HCT116 (cell line): ENCODE measurements around the gene APOB.

Experiments
- ATF3 ChIP-seq: IDR thresholded peaks from 2 replicates; pipeline ENCODE4 v1.6.1; 2012
- CEBPB ChIP-seq: IDR thresholded peaks from 2 replicates; pipeline ENCODE4 v1.6.1; 2012; ENCODE audit warnings: low read depth
- CTCF ChIP-seq, 3 experiments: fragments of 200-600 bp in 1 of 3; sonication (generic) in 1 of 3; IDR thresholded peaks in 2 of 3; conservative IDR thresholded peaks in 1 of 3; 2 replicates each; pipeline ENCODE4 v1.5.1; 2012 to 2017; ENCODE audit warnings: low read depth in 2 of 3, low read length in 2 of 3, antibody characterized with exemption in 1 of 3, borderline replicate concordance in 1 of 3, control low read depth in 1 of 3, mild to moderate bottlenecking in 1 of 3, mixed read lengths in 1 of 3, mixed run types in 1 of 3, moderate library complexity in 1 of 3; ENCODE audit not compliant: insufficient read depth in 1 of 3
- MAX ChIP-seq: IDR thresholded peaks from 2 replicates; pipeline ENCODE4 v1.6.1; 2012
- POLR2A ChIP-seq: IDR thresholded peaks from 2 replicates; pipeline ENCODE4 v1.7.0; 2011; ENCODE audit warnings: borderline replicate concordance; ENCODE audit not compliant: insufficient read depth, insufficient read length; ENCODE audit errors: extremely low read depth
- SP1 ChIP-seq: IDR thresholded peaks from 2 replicates; pipeline ENCODE4 v1.6.1; 2012; ENCODE audit warnings: low read depth
- YY1 ChIP-seq: IDR thresholded peaks from 2 replicates; pipeline ENCODE4 v1.6.1; 2011; ENCODE audit warnings: low read length, low read depth, moderate library complexity, mild to moderate bottlenecking; ENCODE audit not compliant: insufficient replicate concordance; ENCODE audit errors: extremely low read depth

- TF ChIP-seq YY1: no peak
- no peak for TF ChIP-seq SP1
- TF ChIP-seq POLR2A: no peak
- no peak for TF ChIP-seq CTCF (IDR thresholded peaks at IDR 0.05 in 2 of 3, conservative IDR thresholded peaks at IDR 0.05 in 1 of 3; ENCODE audit: borderline replicate concordance in 1 of 3, insufficient read depth in 1 of 3, low read depth in 2 of 3, low read length in 2 of 3)
- TF ChIP-seq CEBPB: no peak
- no peak for TF ChIP-seq ATF3
- TF ChIP-seq MAX: no peak
Measured at GRCh38 chr2:21020668-21021288, 23.1 kb downstream of the APOB start.
